PC-3 (cell line): ENCODE results near the gene SLC38A10.

Experiments used
- CTCF ChIP-seq: fragments of 300-600 bp; sonication (generic); conservative IDR thresholded peaks from 2 replicates; pipeline ENCODE4 v1.5.1; 2017; ENCODE audit warnings: antibody characterized with exemption, low read depth, mild to moderate bottlenecking, low read length
- EZH2 ChIP-seq: fragments of 300-600 bp; sonication (generic); IDR thresholded peaks from one replicate; pipeline ENCODE4 v1.6.1; 2017; ENCODE audit warnings: antibody characterized with exemption, mild to moderate bottlenecking, low read length; ENCODE audit not compliant: unreplicated experiment
- EZH2phosphoT487 ChIP-seq: fragments of 300-600 bp; sonication (generic); IDR thresholded peaks from 2 replicates; pipeline ENCODE4 v1.6.1; 2018; ENCODE audit warnings: mild to moderate bottlenecking, antibody characterized with exemption, low read length, borderline replicate concordance

GRCh38 chr17:81228420-81228819, 66.7 kb downstream of the SLC38A10 start:
- no peak for TF ChIP-seq CTCF
- no peak for TF ChIP-seq EZH2
- no peak for TF ChIP-seq EZH2phosphoT487
